Dermis blood vessel endothelial cell (primary cell): ENCODE results near the gene MAPK7. TPM values are rescaled to one million over a fixed set of nuclear protein-coding genes. Genes with fewer than 3 reads are reported as not detected.

Source experiments
- DNase-seq: peaks from one replicate; pipeline ENCODE4 v3.0.0; 2010
- total RNA-seq: library from RNA; depleted of rRNA; stranded (reverse); fragments of >200 nt; gene quantifications from 2 replicates; pipeline ENCODE4 v1.2.3, GENCODE V29; 2014

Gene MAPK7
- total RNA-seq, 1 donor from 2014 or later = 19.4 TPM

- no peak for DNase-seq
Measured at GRCh38 chr17:19381741-19382444, 3.6 kb downstream of the MAPK7 start.

GRCh38 chr17:19382531-19383444 is 4.5 kb downstream of the MAPK7 start:
- no peak for DNase-seq

- no peak for DNase-seq
Measured at GRCh38 chr17:19383681-19384470, 5.6 kb downstream of the MAPK7 start.

GRCh38 chr17:19384723-19385391 is 6.6 kb downstream of the MAPK7 start:
- no peak for DNase-seq

- no peak for DNase-seq
Measured at GRCh38 chr17:19385521-19385983, 7.3 kb downstream of the MAPK7 start.

- DNase-seq = no peak
Measured at GRCh38 chr17:19386051-19386929, 8.0 kb downstream of the MAPK7 start.

GRCh38 chr17:19386974-19387920 is 8.9 kb downstream of the MAPK7 start, which contains the start of gene MFAP4:
Gene MFAP4, minus strand, starts transcription at chr17:19387190. Its CDS starts 35 bp downstream, at chr17:19387155.
- DNase-seq = no peak

GRCh38 chr17:19387921-19388521 is 9.7 kb downstream of the MAPK7 start:
- no peak for DNase-seq

GRCh38 chr17:19388791-19389785 is 10.8 kb downstream of the MAPK7 start:
- DNase-seq = no peak

GRCh38 chr17:19390951-19391350 is 12.7 kb downstream of the MAPK7 start:
- DNase-seq = no peak

- DNase-seq = no peak
Measured at GRCh38 chr17:19391432-19391831, 13.1 kb downstream of the MAPK7 start.

- no peak for DNase-seq
Measured at GRCh38 chr17:19392303-19392702, 14.0 kb downstream of the MAPK7 start.

GRCh38 chr17:19397556-19398041 is 19.3 kb downstream of the MAPK7 start:
- no peak for DNase-seq

GRCh38 chr17:19398301-19399181 is 20.2 kb downstream of the MAPK7 start:
- DNase-seq = peak; percentile 86

- no peak for DNase-seq
Measured at GRCh38 chr17:19399750-19400450, 21.6 kb downstream of the MAPK7 start.

GRCh38 chr17:19401321-19402010 is 23.2 kb downstream of the MAPK7 start:
- DNase-seq = no peak
